NB4 (cell line): ENCODE data around the gene SH3BP5L.

Source experiments
- CTCF ChIP-seq: IDR thresholded peaks from one replicate; pipeline ENCODE4 v1.5.1; 2012; ENCODE audit warnings: low read depth, low read length
- MYC ChIP-seq: IDR thresholded peaks from 2 replicates; pipeline ENCODE4 v1.6.1; 2011; ENCODE audit warnings: low read depth, low read length

GRCh38 chr1:248831842-248832241, 6.1 kb upstream of the SH3BP5L start:
- TF ChIP-seq CTCF, result no peak
- TF ChIP-seq MYC, result no peak
